GM19328 (cell line): ENCODE results near the gene OVOL2.
"Not testable (repeated sequence)": the region's sequence is repeated elsewhere in the genome, so short reads cannot be mapped to it uniquely, and the experiment has no call there.

Experiments
- ATAC-seq: cut with Tn5 transposase; IDR thresholded peaks from one replicate; pipeline ENCODE4 v1.9.1; 2021; ENCODE audit warnings: mild to moderate bottlenecking, moderate library complexity; ENCODE audit not compliant: unreplicated experiment

Gene OVOL2

GRCh38 chr20:18058661-18059467 is 1.1 kb upstream of the OVOL2 start:
- ATAC-seq: no peak

DNA sequence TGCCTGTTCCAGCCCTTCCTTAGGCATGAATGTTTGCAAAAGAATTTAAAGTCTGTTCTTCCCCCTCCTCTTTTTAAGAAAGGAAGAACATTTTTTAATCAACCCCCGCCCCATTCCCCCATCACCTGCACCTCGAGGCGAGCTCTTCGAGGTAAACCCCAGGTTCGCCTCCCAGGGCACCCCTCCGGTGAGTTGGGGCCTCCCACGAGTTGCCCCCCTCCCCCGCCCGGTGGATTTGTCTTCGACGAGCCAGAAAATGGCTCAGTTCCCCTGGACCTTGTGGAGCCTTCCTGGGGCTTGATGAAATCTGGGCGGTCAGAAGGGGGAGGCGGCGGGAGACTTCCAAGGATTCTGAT is 256 bp upstream of the OVOL2 start:
- ATAC-seq: no peak

- ATAC-seq: no peak
Measured at GRCh38 chr20:18056174-18057100, 1.3 kb downstream of the OVOL2 start.

DNA sequence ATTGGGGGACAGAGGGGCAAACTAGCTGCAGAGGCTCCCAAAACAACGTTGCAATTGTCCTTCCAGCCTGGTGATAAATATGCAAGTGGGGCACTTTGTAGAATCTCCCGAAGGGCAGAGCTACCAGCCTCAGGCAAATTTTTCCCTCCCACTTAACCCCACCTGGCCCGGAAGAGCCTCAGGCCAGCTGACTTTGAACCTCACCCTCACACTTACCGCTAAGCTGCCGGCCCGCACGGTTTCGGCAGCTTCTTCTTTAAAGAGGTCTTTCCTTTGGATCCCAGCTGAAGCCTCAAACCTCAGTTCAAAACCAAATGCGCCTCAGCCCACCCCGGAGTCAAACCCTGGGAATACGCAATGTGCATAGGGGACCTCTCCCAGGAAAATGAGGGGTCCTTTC is 2.5 kb downstream of the OVOL2 start:
- no peak for ATAC-seq

GRCh38 chr20:18052856-18053255 is 4.9 kb downstream of the OVOL2 start:
- ATAC-seq: no peak

DNA sequence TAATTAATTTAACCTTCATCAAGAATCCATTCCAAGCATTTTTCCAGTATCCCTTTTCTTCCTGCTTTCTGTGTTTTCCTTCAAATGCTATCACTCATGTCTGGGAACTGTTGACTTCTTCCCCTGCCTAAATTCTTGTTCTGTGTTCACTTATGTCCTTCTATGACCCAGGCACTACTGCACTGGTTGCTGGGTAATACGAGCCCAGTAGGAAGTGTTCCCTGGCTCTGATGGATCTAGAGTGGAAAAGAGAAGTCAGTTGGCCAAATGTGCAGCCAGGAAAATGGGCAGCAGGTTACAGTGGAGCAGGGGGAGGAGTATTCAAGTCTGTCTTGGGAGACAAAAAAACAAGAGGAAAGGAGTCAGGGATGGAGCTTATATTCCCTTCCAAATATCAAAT is 7.1 kb downstream of the OVOL2 start:
- ATAC-seq: no peak

GRCh38 chr20:18048176-18048575 is 9.5 kb downstream of the OVOL2 start:
- ATAC-seq: no peak

- no peak for ATAC-seq
Measured at GRCh38 chr20:18046535-18046934, 11.2 kb downstream of the OVOL2 start.

DNA sequence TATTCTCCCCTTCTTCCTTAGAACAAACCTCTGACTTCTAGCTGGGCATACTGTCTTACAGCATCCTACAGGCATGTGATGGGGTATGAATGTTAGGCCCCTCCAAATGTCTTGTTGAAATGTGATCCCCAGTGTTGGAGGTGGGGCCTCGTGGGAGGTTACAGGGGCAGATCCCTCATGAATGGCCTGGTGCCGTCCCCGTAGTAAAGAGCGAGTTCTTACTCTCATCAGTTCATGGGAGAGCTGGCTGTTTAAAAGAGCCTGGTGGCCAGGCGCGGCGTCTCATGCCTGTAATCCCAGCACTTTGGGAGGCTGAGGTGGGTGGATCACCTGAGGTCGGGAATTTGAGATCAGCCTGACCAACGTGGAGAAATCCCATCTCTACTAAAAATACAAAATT is 15.5 kb downstream of the OVOL2 start:
- ATAC-seq: no peak

GRCh38 chr20:18041462-18041861 is 16.3 kb downstream of the OVOL2 start:
- no peak for ATAC-seq

DNA sequence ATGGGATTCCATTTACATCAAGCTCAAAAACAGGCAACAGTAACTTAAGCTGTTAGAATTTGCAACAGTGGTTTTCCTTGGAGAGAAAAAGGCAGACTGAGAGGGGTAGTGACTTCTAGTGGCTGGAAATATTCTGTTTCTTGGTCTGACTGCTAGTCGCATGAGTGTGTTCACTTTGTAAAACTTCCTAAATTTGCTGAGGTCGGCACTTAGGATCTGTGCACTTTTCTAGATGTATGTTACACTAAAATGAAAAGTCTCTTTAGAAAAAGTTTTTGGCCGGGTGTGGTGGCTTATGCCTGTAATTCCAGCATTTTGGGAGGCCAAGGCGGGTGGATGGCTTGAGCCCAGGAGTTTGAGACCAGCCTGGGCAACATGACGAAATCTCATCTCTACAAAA is 18.7 kb downstream of the OVOL2 start:
- no peak for ATAC-seq

- no peak for ATAC-seq
Measured at GRCh38 chr20:18034039-18034438, 23.7 kb downstream of the OVOL2 start.

- no peak for ATAC-seq
Measured at GRCh38 chr20:18032977-18033892, 24.5 kb downstream of the OVOL2 start.

DNA sequence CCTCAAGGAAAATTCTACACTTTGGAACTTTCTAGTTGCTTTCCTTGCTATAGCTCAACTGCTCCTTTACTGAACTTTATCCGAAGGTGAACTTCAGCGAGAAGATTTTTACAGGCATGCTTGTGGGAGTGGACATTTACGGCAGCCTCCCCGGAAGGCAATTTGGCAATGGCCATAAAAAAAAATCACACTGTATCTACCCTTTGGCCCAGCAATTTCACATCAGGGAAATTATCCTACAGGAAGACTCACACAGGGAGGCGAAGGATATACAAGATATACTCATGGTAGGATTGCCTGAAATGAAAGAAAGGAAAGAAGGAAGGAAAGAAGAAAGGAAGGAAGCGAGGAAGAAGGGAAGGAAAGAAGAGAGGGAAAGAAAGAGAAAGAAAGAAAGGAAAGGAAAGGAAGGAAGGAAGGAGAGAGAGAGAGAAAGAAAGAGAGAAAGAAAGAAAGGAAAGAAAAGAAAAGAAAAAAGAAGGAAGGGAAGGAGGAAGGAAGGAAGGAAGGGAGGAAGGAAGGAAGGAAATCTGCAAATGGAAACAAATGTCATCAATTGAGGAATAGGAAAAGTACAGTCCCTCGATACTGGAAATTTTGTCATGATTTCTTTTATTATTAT is 25.7 kb downstream of the OVOL2 start:
- ATAC-seq: no peak

DNA sequence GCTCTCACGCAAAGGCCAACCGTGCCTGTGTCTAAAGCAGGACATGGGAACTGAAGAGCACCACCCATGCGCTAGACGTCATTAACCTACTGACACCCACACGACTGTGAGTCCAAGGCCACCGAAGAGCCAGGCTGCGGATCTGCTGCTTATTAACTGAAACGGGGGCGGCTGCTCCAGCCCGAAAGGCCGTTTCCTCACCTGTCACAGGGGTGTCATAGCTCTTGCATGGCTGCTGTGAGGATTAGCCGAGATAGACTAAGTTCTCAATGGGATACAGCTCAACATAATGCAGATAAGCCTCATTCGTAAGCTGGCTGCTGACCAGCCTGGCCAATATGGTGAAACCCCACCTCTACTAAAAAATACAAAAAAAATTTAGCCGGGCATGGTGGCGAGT is 26.7 kb downstream of the OVOL2 start:
- ATAC-seq: no peak

GRCh38 chr20:18030020-18030419 is 27.7 kb downstream of the OVOL2 start:
- ATAC-seq: no peak

GRCh38 chr20:18027011-18027410 is 30.7 kb downstream of the OVOL2 start:
- ATAC-seq: not testable (repeated sequence)

- ATAC-seq: no peak
Measured at GRCh38 chr20:18024606-18025127, 33.0 kb downstream of the OVOL2 start.

GRCh38 chr20:18020931-18021330 is 36.8 kb downstream of the OVOL2 start:
- ATAC-seq: no peak

DNA sequence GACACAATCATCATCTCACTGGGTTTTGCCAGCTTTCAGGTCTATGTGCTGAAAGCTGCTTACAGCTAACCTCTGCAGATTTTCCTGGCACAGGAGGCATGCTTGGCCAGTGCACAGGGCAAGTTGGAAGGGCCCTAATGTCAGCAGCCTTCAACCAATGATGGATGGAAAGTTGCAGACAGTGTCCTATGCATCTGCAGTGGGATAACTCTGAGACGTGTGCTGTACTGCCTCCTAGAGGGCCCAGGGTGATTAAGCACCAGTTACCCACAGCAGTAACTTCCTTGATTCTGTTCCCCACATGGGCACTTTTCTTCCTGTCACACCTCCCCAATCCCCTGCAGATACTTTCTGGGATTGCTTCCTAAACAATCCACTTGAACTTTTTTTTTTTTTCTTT is 38.6 kb downstream of the OVOL2 start:
- peak; percentile 70 for ATAC-seq
